GM23338 (cell line): Measurements from ENCODE around the gene DSCAML1. TPM values are rescaled to one million over a fixed set of nuclear protein-coding genes. Genes with fewer than 3 reads are reported as not detected.

Experiments used
- ATAC-seq: fragments of 200-7000 bp; cut with Tn5 transposase; 3 replicates; pipeline ENCODE4 v1.9.1; 2020
- DNase-seq: peaks from one replicate; pipeline ENCODE4 v3.0.0-alpha.2; 2015; ENCODE audit warnings: low spot score
- H2AFZ ChIP-seq: fragments of 200-600 bp; sonication (generic); 2 replicates; pipeline ENCODE4 v1.8.0; 2016; ENCODE audit warnings: antibody characterized with exemption, mild to moderate bottlenecking, moderate library complexity
- H3F3A ChIP-seq: fragments of 200-600 bp; sonication (generic); replicated peaks from 2 replicates; pipeline ENCODE4 v1.8.0; 2017; ENCODE audit warnings: antibody characterized with exemption, mixed run types, low read depth
- H3K27ac ChIP-seq: fragments of 200-600 bp; sonication (generic); 2 replicates; pipeline ENCODE4 v1.6.1; 2016; ENCODE audit warnings: low read depth
- H3K27me3 ChIP-seq: fragments of 200-600 bp; sonication (generic); 2 replicates; pipeline ENCODE4 v1.8.0; 2016; ENCODE audit warnings: mild to moderate bottlenecking, mixed run types, moderate library complexity; ENCODE audit not compliant: insufficient read depth
- H3K36me3 ChIP-seq: fragments of 200-600 bp; sonication (generic); 2 replicates; pipeline ENCODE4 v1.8.0; 2016; ENCODE audit warnings: mild to moderate bottlenecking; ENCODE audit not compliant: insufficient read depth
- H3K4me1 ChIP-seq: fragments of 200-600 bp; sonication (generic); 2 replicates; pipeline ENCODE4 v1.8.0; 2016; ENCODE audit warnings: mild to moderate bottlenecking, moderate library complexity; ENCODE audit not compliant: insufficient read depth
- H3K4me2 ChIP-seq: fragments of 200-600 bp; sonication (generic); 2 replicates; pipeline ENCODE4 v1.7.1; 2017; ENCODE audit warnings: mixed run types
- H3K4me3 ChIP-seq: fragments of 200-600 bp; sonication (generic); 2 replicates; pipeline ENCODE4 v1.6.1; 2016; ENCODE audit warnings: mixed run types
- H3K79me2 ChIP-seq: fragments of 200-600 bp; sonication (generic); replicated peaks from 2 replicates; pipeline ENCODE4 v1.8.0; 2017; ENCODE audit warnings: mild to moderate bottlenecking; ENCODE audit not compliant: insufficient read depth
- H3K9me2 ChIP-seq: fragments of 200-600 bp; sonication (generic); 2 replicates; pipeline ENCODE4 v1.8.0; 2017; ENCODE audit not compliant: insufficient read depth
- H4K20me1 ChIP-seq: fragments of 200-600 bp; sonication (generic); replicated peaks from 2 replicates; pipeline ENCODE4 v1.8.0; 2017; ENCODE audit warnings: mild to moderate bottlenecking; ENCODE audit not compliant: insufficient read depth
- H3K27ac Mint-ChIP-seq: 2 replicates; pipeline ENCODE4 v1.8.0; 2020; ENCODE audit warnings: inconsistent platforms, mild to moderate bottlenecking, moderate library complexity, mixed read lengths
- H3K27me3 Mint-ChIP-seq: 3 replicates; pipeline ENCODE4 v1.8.0; 2022; ENCODE audit warnings: low read depth, mild to moderate bottlenecking, moderate library complexity, mixed read lengths, inconsistent platforms; ENCODE audit not compliant: insufficient read depth, poor library complexity
- H3K36me3 Mint-ChIP-seq: 3 replicates; pipeline ENCODE4 v1.8.0; 2021; ENCODE audit warnings: low read depth, mild to moderate bottlenecking, inconsistent platforms, moderate library complexity, mixed read lengths
- H3K4me1 Mint-ChIP-seq: 3 replicates; pipeline ENCODE4 v1.8.0; 2020; ENCODE audit warnings: mild to moderate bottlenecking, inconsistent platforms, mixed read lengths
- H3K4me3 Mint-ChIP-seq: 3 replicates; pipeline ENCODE4 v1.8.0; 2021; ENCODE audit warnings: moderate library complexity, mild to moderate bottlenecking, inconsistent platforms, mixed read lengths
- H3K9me3 Mint-ChIP-seq: 3 replicates; pipeline ENCODE4 v1.8.0; 2020; ENCODE audit warnings: moderate library complexity, mild to moderate bottlenecking, inconsistent platforms, mixed read lengths
- CREB1 ChIP-seq: fragments of 250-450 bp; sonication (Bioruptor Pico); IDR thresholded peaks from 2 replicates; pipeline ENCODE4 v1.5.0; 2020; ENCODE audit warnings: low read depth, mild to moderate bottlenecking, moderate library complexity
- CTCF ChIP-seq, 2 experiments: fragments of 200-600 bp in 1 of 2; sonication (generic) in 1 of 2; conservative IDR thresholded peaks; 2 replicates each; pipeline versions ENCODE4 v1.5.1 to v1.6.1; 2016 to 2017; ENCODE audit warnings: antibody characterized with exemption in 2 of 2, low read depth in 2 of 2, mild to moderate bottlenecking in 2 of 2, moderate library complexity in 1 of 2
- ETS1 ChIP-seq: IDR thresholded peaks from 2 replicates; pipeline ENCODE4 v1.6.1; 2016; ENCODE audit warnings: antibody characterized with exemption
- EZH2 ChIP-seq: fragments of 200-600 bp; sonication (generic); IDR thresholded peaks from one replicate; pipeline ENCODE4 v1.8.0; 2017; ENCODE audit warnings: antibody characterized with exemption, mild to moderate bottlenecking, low read depth; ENCODE audit not compliant: unreplicated experiment
- EZH2phosphoT487 ChIP-seq: fragments of 200-600 bp; sonication (generic); IDR thresholded peaks from one replicate; pipeline ENCODE4 v1.8.1; 2018; ENCODE audit warnings: antibody characterized with exemption; ENCODE audit not compliant: unreplicated experiment
- JUNB ChIP-seq: IDR thresholded peaks from one replicate; pipeline ENCODE4 v1.6.1; 2016; ENCODE audit warnings: antibody characterized with exemption; ENCODE audit not compliant: unreplicated experiment
- NANOG ChIP-seq: IDR thresholded peaks from 2 replicates; pipeline ENCODE4 v1.6.1; 2016; ENCODE audit warnings: antibody characterized with exemption, borderline replicate concordance
- POLR2AphosphoS5 ChIP-seq: IDR thresholded peaks from 2 replicates; pipeline ENCODE4 v1.6.1; 2016; ENCODE audit warnings: antibody characterized with exemption, low read depth
- REST ChIP-seq: IDR thresholded peaks from one replicate; pipeline ENCODE4 v1.6.1; 2018; ENCODE audit warnings: antibody characterized with exemption; ENCODE audit not compliant: unreplicated experiment
- STAT1 ChIP-seq: IDR thresholded peaks from one replicate; pipeline ENCODE4 v1.6.1; 2016; ENCODE audit warnings: antibody characterized with exemption; ENCODE audit not compliant: unreplicated experiment
- ZNF114 ChIP-seq: fragments of 250-450 bp; sonication (Bioruptor Pico); IDR thresholded peaks from 2 replicates; pipeline ENCODE4 v1.5.0; 2020; ENCODE audit warnings: mild to moderate bottlenecking, moderate library complexity
- ZNF331 ChIP-seq: fragments of 250-450 bp; sonication (Bioruptor Pico); IDR thresholded peaks from 2 replicates; pipeline ENCODE4 v1.5.0; 2020; ENCODE audit warnings: low read depth, mild to moderate bottlenecking, moderate library complexity
- ZNF462 ChIP-seq: fragments of 250-450 bp; sonication (Bioruptor Pico); IDR thresholded peaks from 2 replicates; pipeline ENCODE4 v1.5.0; 2020; ENCODE audit warnings: mild to moderate bottlenecking, moderate library complexity
- polyA plus RNA-seq: library from polyadenylated mRNA; unstranded; fragments of >200 nt; fragmentation: Nextera tagmentation; extraction: Ambion mirVana; gene quantifications from 2 replicates; pipeline ENCODE4 v1.2.1, GENCODE V29; 2016
- total RNA-seq: library from RNA; depleted of rRNA; stranded (reverse); fragments of >200 nt; shearing (Covaris generic); gene quantifications from 2 replicates; pipeline ENCODE4 v1.2.3, GENCODE V29; 2014

The DSCAML1 gene
- total and polyA plus RNA-seq, 2 experiments from 2014 or later: 0.17 TPM; not detected in 1

GRCh38 chr11:117750916-117751662 lies 45.9 kb downstream of the DSCAML1 start:
- TF ChIP-seq JUNB: no peak
- no peak for TF ChIP-seq ZNF114 (CRISPR knock-in tag)
- TF ChIP-seq NANOG: no peak
- no peak for TF ChIP-seq EZH2
- no peak for TF ChIP-seq POLR2AphosphoS5
- TF ChIP-seq ETS1: no peak
- TF ChIP-seq CTCF (conservative IDR thresholded peaks at IDR 0.05; ENCODE audit: low read depth in 2 of 2): no peak
- TF ChIP-seq REST: no peak
- no peak for TF ChIP-seq ZNF462
- TF ChIP-seq ZNF331: no peak
- no peak for TF ChIP-seq EZH2phosphoT487
- no peak for TF ChIP-seq STAT1
- TF ChIP-seq CREB1 (CRISPR knock-in tag): no peak
- Histone ChIP-seq H3F3A (no peaks in the 10 kb centered on the region), H3K4me1 (no peaks in the 10 kb centered on the region; the same call in 1 of the 2 replicates), H3K4me3 (no peak overlapping the region), H3K27ac (no peak overlapping the region), H3K36me3 (no peaks in the 10 kb centered on the region), H2AFZ (no peak overlapping the region), H3K27me3 (no peaks in the 10 kb centered on the region), H3K9me2 (no peaks in the 10 kb centered on the region), H3K4me2 (no peak overlapping the region), H3K79me2 (no peaks in the 10 kb centered on the region), H4K20me1 (no peaks in the 10 kb centered on the region)
- ATAC-seq (no peak), DNase-seq (no peak)
- no peak overlapping the region for H3K27ac Mint-ChIP-seq
- H3K36me3 Mint-ChIP-seq: no peaks in the 10 kb centered on the region
- H3K4me3 Mint-ChIP-seq: no peak overlapping the region
- H3K9me3 Mint-ChIP-seq: no peaks in the 10 kb centered on the region
- H3K4me1 Mint-ChIP-seq: peaks cover 18% of the 10 kb centered on the region
- H3K27me3 Mint-ChIP-seq: no peaks in the 10 kb centered on the region
